IPS-18a (cell line): ENCODE measurements around the gene PIEZO1.

Experiments
- H3K27ac ChIP-seq: one replicate; pipeline ENCODE4 v1.5.1; 2013; ENCODE audit warnings: low read length
- H3K27me3 ChIP-seq: one replicate; pipeline ENCODE4 v1.6.1; 2013; ENCODE audit warnings: mild to moderate bottlenecking, low read length; ENCODE audit not compliant: control insufficient read depth, insufficient read depth
- H3K36me3 ChIP-seq: one replicate; pipeline ENCODE4 v1.6.1; 2013; ENCODE audit warnings: low read depth, low read length; ENCODE audit not compliant: control insufficient read depth
- H3K4me1 ChIP-seq: one replicate; pipeline ENCODE4 v1.6.1; 2013; ENCODE audit warnings: low read depth, low read length; ENCODE audit not compliant: control insufficient read depth
- H3K4me3 ChIP-seq: one replicate; pipeline ENCODE4 v1.5.1; 2013; ENCODE audit warnings: low read length
- H3K9ac ChIP-seq: one replicate; pipeline ENCODE4 v1.6.1; 2013; ENCODE audit warnings: mild to moderate bottlenecking, low read length, moderate library complexity
- H3K9me3 ChIP-seq: one replicate; pipeline ENCODE4 v1.6.1; 2013; ENCODE audit warnings: low read depth, low read length; ENCODE audit not compliant: control insufficient read depth

Gene PIEZO1

DNA sequence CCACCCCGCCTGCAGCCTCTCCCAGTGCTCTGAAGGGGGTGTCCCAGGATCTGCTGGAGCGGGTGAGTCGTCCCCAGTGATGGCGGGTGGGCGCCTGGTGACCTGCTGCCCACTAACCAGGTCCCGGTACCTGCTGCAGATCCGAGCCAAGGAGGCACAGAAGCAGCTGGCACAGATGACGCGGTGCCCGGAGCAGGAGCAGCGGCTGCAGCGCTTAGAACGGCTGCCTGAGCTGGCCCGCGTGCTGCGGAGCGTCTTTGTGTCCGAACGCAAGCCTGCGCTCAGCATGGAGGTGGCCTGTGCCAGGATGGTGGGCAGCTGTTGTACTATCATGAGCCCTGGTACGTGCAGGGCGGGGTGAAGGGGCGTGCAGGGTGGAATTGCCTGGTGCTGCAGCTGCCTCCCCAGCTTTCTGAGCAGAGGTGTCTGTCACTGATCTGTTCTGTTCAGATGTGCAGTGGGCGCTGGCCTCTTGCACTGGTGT lies 22.2 kb upstream of the PIEZO1 start:
- H3K36me3 ChIP-seq = peaks cover 53% of the 10 kb centered on the region

GRCh38 chr16:88806491-88807111 lies 21.6 kb upstream of the PIEZO1 start:
- no peak overlapping the region for H3K4me3 ChIP-seq
- H3K36me3 ChIP-seq = peaks cover 53% of the 10 kb centered on the region
- no peaks in the 10 kb centered on the region for H3K9me3 ChIP-seq
- peaks cover 11% of the 10 kb centered on the region for H3K4me1 ChIP-seq
- no peaks in the 10 kb centered on the region for H3K27me3 ChIP-seq
- H3K9ac ChIP-seq = no peak overlapping the region
- H3K27ac ChIP-seq = no peak overlapping the region

More for the DNA sequence above, 22.2 kb upstream of the PIEZO1 start:
- Histone ChIP-seq H3K4me1 (peaks cover 11% of the 10 kb centered on the region), H3K9me3 (no peaks in the 10 kb centered on the region), H3K27ac (no peak overlapping the region), H3K9ac (no peak overlapping the region), H3K4me3 (no peak overlapping the region), H3K27me3 (no peaks in the 10 kb centered on the region)

DNA sequence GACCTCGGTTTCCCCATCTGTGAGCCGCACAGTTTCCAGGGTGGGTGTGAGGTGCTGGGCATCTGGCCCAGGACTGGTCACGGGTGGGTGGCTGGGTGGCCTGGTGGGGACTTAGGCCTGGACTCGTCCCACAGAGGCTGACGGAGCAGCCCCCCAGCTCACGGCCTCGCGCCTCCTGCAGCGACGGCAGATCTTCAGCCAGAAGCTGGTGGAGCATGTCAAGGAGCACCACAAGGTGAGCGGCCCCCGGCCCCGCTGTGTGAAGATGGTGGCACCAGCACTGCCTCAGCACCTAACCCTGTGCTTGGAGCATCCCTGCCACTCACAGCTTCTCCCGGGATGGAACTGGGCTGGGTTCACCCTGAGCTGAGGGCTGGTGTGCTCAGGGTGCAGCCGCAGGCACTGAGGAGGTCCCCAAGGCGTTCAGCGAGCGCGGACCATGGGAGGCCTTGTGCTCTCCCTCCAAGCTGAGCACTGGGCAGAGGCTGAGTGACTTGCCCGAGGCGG lies 20.9 kb upstream of the PIEZO1 start:
- Histone ChIP-seq H3K27me3 (no peaks in the 10 kb centered on the region), H3K9me3 (no peaks in the 10 kb centered on the region), H3K4me1 (peaks cover 11% of the 10 kb centered on the region), H3K27ac (no peak overlapping the region), H3K4me3 (no peak overlapping the region), H3K36me3 (peaks cover 53% of the 10 kb centered on the region), H3K9ac (no peak overlapping the region)

- Histone ChIP-seq H3K27me3 (no peaks in the 10 kb centered on the region), H3K9me3 (no peaks in the 10 kb centered on the region), H3K9ac (no peak overlapping the region), H3K36me3 (peaks cover 53% of the 10 kb centered on the region), H3K4me1 (peaks cover 8% of the 10 kb centered on the region), H3K27ac (no peak overlapping the region), H3K4me3 (no peak overlapping the region)
Measured at GRCh38 chr16:88805340-88805715, 20.3 kb upstream of the PIEZO1 start.

DNA sequence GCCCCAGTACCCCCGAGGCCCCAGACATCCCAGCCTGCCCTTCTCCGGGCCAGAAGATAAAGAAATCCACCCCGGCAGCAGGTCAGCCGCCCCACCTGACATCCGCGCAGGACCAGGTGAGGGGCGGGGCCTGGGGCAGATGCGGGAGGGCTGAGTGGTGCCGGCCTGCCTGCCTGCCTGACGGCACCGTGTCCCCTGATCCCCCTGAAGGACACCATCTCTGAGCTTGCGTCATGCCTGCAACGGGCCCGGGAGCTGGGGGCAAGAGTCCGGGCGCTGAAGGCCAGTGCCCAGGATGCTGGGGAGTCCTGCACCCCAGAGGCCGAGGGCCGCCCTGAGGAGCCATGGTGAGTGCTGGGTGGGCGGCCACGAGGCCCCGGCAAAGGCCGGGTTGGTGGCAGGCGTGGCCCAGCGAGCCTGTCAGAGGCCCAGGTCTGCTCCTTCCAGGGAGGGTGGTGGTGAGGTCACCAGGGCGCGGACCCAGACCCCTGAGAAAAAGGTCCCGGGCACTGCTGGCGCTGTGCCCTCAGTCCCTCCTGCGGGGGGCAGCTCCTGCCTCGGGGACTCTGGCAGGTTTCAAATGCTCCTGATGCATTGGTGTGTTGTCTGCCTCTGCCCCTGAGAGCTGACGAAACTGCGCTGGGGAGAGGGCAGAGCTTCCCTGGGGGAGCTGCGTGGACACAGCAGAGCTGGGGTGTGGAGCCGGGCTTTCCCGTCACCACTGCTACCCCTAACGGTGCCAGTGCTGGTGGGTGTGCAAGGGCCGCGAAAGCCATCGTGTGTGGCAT lies 19.7 kb upstream of the PIEZO1 start:
- Histone ChIP-seq H3K9me3 (no peaks in the 10 kb centered on the region), H3K27me3 (no peaks in the 10 kb centered on the region), H3K4me1 (peaks cover 5% of the 10 kb centered on the region), H3K9ac (peak overlapping the region; percentile 76), H3K4me3 (peak overlapping the region; percentile 80), H3K27ac (no peak overlapping the region), H3K36me3 (peaks cover 50% of the 10 kb centered on the region)

DNA sequence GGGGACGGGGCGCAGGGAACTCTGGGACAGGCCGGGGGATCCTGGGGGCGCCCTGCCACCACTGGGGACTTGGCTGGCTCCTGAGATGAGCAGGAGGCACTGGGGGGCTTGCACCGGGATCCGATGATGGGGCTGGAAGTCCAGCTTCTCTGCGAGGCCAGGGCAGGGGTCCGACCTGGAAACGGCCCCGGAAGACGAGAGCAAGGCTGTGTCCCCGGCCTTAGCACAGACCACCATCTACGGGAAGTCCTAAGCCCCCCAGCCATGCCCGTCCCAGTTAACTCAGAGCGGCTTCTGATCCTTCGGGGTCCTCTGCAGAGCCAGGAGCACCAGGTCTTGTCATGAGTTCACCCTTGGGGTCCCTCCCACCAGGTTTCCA lies 19.1 kb upstream of the PIEZO1 start:
- no peak overlapping the region for H3K27ac ChIP-seq
- peak overlapping the region; percentile 80 for H3K4me3 ChIP-seq
- no peaks in the 10 kb centered on the region for H3K27me3 ChIP-seq
- peaks cover 5% of the 10 kb centered on the region for H3K4me1 ChIP-seq
- peaks cover 44% of the 10 kb centered on the region for H3K36me3 ChIP-seq
- H3K9me3 ChIP-seq = no peaks in the 10 kb centered on the region
- H3K9ac ChIP-seq = peak overlapping the region; percentile 76

GRCh38 chr16:88803264-88803987 lies 18.4 kb upstream of the PIEZO1 start, which contains the start of gene CDT1:
Gene CDT1, plus strand, starts transcription at chr16:88803789. Its CDS starts 43 bp downstream, at chr16:88803832.
- Histone ChIP-seq H3K4me1 (peaks cover 5% of the 10 kb centered on the region), H3K36me3 (peaks cover 37% of the 10 kb centered on the region), H3K27me3 (no peaks in the 10 kb centered on the region), H3K9me3 (no peaks in the 10 kb centered on the region), H3K27ac (no peak within 1 kb of the TSS), H3K9ac (peak within 1 kb of the TSS; percentile 76), H3K4me3 (peak within 1 kb of the TSS; percentile 80)

GRCh38 chr16:88800277-88800592 lies 15.2 kb upstream of the PIEZO1 start:
- H3K27ac ChIP-seq = no peak overlapping the region
- H3K9ac ChIP-seq = no peak overlapping the region
- peaks cover 5% of the 10 kb centered on the region for H3K36me3 ChIP-seq
- H3K4me3 ChIP-seq = no peak overlapping the region
- peaks cover 5% of the 10 kb centered on the region for H3K4me1 ChIP-seq
- H3K9me3 ChIP-seq = no peaks in the 10 kb centered on the region
- no peaks in the 10 kb centered on the region for H3K27me3 ChIP-seq

DNA sequence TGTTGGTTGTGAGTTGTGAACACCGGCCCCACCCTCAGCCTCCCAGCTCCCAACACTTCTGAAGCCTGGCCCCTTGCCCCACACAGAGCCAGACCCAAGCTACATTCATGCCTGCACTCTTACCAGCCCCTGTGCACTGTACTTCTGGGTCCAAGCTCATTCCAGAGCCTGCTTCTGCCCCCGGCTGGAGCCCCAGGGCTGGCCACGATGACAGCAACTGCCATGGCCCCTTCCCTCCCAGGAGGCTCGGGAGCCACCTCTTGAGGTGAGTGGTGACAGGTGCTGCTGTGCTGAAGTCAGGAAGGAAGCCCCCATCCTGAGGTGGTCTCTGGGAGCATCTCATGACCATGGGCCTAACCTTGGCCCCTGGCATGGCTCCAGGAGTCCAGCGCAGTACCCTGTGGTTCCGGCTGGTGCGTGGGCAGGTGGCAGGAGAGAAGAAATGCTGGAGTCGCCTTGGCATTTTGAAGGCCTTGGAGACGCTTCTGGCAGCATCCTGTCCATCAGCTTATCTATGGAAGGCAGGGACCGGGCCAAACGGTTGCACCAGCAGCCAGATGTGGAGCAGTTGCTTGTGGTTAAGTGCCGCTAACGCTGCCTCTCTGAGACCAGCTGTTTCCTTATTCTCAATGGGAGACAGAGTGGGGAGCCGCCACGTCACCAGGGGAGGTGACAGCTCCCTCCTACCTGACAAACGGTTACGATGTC lies 14.7 kb upstream of the PIEZO1 start:
- no peaks in the 10 kb centered on the region for H3K36me3 ChIP-seq
- no peak overlapping the region for H3K27ac ChIP-seq
- no peak overlapping the region for H3K9ac ChIP-seq
- no peak overlapping the region for H3K4me3 ChIP-seq
- no peaks in the 10 kb centered on the region for H3K27me3 ChIP-seq
- H3K9me3 ChIP-seq = no peaks in the 10 kb centered on the region
- H3K4me1 ChIP-seq = peaks cover 2% of the 10 kb centered on the region

DNA sequence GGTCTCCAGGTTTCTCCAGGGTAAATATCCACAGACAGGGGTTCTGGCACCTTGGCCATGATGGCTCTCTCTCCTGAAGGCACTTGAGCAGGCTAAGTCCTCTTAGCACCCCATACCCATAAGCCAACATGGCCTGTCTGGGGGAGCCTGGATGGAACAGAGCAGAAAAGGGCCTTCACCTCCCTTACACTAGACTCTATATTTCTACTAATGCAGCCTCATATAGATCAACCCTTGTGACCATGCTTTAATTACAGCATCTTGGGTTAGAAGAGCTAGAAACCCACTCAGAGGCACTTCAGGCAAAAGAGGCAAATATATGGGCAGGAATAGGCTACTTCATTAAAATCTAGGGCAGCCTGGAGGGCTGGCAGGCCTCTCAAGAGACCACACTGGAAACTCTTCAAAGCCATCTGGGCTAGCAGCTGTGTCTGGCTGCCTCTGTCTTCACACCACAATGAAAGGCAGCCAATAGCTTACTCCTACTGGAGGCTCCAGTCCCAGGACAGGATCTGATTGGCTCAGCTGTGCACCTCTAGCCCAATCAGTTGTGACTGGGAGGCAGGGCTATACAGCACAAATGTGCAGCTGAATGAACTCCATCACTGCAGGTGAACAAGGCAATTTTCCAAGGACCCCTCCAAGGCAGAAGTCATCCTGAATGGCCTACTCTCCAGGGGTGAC lies 13.9 kb upstream of the PIEZO1 start:
- Histone ChIP-seq H3K9ac (no peak overlapping the region), H3K4me3 (no peak overlapping the region)

More for the DNA sequence above, 13.9 kb upstream of the PIEZO1 start:
- H3K27ac ChIP-seq = no peak overlapping the region
- no peaks in the 10 kb centered on the region for H3K4me1 ChIP-seq
- H3K27me3 ChIP-seq = no peaks in the 10 kb centered on the region
- no peaks in the 10 kb centered on the region for H3K9me3 ChIP-seq
- no peaks in the 10 kb centered on the region for H3K36me3 ChIP-seq
